ENCODE measurements around the gene ITGA1. TPM values are rescaled to one million over a fixed set of nuclear protein-coding genes. Genes with fewer than 3 reads are reported as not detected.

ITGA1 gene
- total and polyA plus RNA-seq, 2 of the 8 experiments (the other 6 are each of a cell fraction or from before 2014, with no cell fraction given): 2.3 to 9.0 TPM

DNA sequence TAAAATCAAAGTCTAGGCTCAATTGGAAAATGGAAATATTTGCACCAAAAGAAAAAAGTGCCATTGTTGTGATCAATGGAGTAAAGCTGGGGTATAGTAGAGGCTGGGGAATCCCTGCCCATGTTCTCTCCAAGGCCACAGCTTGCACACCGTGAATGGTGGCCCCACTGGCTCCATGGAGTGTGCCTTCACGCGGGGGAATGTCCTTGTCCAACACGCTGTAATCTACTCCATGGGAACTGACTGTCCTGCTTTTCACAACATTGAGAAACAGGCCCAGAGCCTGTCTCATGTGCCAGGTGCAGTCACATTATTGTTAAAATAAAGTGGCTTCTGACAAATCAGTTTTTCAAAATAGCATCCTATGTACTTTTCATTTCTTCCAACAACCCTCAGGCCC lies 168.3 kb downstream of the ITGA1 start (continued):
- TF ChIP-seq CHD7 (IDR thresholded peaks at IDR 0.05; ENCODE audit: insufficient replicate concordance, low read length) (no peak), TAF7 (optimal IDR thresholded peaks at IDR 0.05; ENCODE audit: borderline replicate concordance, low read depth, low read length) (no peak), RAD21 (IDR thresholded peaks at IDR 0.05 in 1 of 2, conservative IDR thresholded peaks at IDR 0.05 in 1 of 2; ENCODE audit: low read depth in 2 of 2, low read length in 2 of 2) (no peak), ATF2 (IDR thresholded peaks at IDR 0.05; ENCODE audit: low read length) (no peak), RNF2 (IDR thresholded peaks at IDR 0.05; ENCODE audit: borderline replicate concordance, low read depth, low read length, missing control alignments, poor library complexity, severe bottlenecking) (no peak), EZH2 (IDR thresholded peaks at IDR 0.05; ENCODE audit: low read depth, low read length, severe bottlenecking) (no peak)
